ENCODE measurements around the gene BCL11A.

The BCL11A gene

DNA sequence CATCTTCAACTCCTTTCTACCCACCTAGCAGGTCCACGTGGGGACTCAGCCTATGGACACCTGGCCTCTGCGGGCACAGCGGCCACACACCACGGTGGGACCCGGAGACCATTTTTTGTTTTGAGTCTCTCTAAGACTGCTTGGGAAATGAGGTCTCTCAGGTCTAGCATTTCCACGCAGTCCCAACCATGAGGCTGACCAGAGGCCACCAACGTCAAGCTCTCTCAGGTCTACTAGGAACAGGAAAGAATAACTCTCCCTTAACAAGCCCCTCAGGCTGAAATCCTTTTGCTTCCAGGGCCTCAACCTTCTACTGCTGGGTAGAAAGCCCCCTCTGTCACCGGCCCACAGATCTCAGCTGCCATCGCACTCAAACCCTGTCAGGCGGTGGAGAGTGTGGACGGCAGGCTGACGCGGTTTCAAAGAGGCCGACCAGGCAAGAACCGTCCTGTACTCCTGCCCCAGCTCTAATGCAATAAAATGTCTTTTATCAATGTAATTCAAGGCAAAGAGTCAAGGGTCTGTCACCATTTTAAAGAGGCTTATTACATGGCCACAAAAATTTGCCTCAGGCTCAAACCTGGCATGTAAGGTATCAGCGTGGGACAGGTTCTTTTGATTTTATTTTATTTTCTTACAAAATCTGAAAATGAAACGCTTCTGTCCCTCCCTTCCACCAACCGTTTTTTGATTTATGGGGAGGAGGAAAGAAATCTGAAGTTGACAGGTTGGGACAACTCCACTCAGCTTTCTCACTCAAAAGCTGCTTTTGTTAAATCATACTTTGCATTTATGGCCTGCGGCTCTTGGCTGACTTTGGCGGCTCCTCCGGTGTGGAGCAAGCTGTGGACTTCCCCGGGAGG, 74.0 kb downstream of the BCL11A start:
- Mint-ChIP-seq H3K27ac (no peak overlapping the region), H3K36me3 (ENCODE audit: low read depth) (no peaks in the 10 kb centered on the region), H3K4me1 (ENCODE audit: low read depth) (no peaks in the 10 kb centered on the region), H3K27me3 (ENCODE audit: low read depth) (peaks cover 15% of the 10 kb centered on the region), H3K4me3 (no peak overlapping the region), H3K9me3 (no peaks in the 10 kb centered on the region)
- no peak for DNase-seq (ENCODE audit: low spot score)

DNA sequence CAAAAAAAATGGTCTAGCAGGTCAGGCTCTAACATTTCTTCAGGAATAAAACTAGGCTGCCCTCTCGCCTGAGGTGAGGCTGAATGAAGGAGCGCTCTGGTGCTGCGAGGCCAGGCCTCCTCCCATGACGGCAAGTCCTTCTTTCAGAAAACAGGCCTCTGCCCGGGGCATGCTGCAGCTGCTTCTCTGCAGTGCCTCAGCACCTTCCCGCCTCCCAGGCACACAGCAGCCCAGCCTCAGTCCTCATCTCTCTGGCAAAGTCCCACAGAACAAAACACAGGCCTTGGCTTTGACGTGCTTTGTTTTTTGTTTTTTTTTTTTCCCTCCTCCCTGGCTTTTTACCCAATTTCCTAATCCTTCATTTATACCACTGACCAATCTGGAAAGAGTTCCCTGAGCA, 74.8 kb downstream of the BCL11A start:
- H3K4me1 Mint-ChIP-seq (ENCODE audit: low read depth), result no peaks in the 10 kb centered on the region
- no peak overlapping the region for H3K4me3 Mint-ChIP-seq
- H3K36me3 Mint-ChIP-seq (ENCODE audit: low read depth), result no peaks in the 10 kb centered on the region
- peaks cover 9% of the 10 kb centered on the region for H3K27me3 Mint-ChIP-seq (ENCODE audit: low read depth)
- no peak overlapping the region for H3K27ac Mint-ChIP-seq
- no peaks in the 10 kb centered on the region for H3K9me3 Mint-ChIP-seq
- DNase-seq (ENCODE audit: low spot score), result no peak

DNA sequence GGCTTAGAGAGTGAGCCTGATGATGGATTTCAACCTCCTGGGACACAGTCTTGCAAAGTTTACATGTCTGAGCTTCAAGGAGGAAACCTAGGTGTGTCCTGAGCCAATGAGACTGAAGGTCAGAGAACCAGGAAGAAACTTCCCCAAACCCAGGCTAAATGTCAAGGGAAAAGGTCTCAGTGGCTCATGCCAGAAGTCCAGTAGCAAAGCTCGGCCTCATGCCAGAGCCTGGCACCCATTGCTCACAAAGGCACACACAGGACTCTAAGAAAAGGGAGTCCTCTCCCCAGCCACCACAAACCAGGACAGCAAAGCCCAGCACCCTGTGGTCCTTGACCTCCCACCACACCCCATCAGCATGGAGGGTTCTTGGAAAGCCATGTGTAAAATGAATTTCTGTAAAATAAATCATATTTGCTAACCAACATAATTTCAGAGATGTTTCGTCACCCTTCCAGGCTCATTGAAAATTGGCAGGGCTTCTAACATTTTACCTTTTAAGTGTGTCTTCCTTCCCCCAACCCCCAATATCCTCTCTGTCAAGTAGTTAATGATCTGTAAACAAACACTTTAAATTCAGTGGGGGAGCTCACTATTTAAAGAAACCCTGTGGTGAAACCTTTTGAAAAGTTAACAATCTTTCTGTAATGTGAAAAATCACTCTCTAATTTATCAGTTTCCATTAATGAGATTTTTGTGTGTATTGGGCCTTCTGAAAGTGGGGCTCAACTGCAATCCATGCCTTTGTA, 77.1 kb downstream of the BCL11A start:
- Mint-ChIP-seq H3K4me1 (ENCODE audit: low read depth) (no peaks in the 10 kb centered on the region), H3K4me3 (no peak overlapping the region), H3K27ac (no peak overlapping the region), H3K9me3 (no peaks in the 10 kb centered on the region), H3K27me3 (ENCODE audit: low read depth) (no peaks in the 10 kb centered on the region), H3K36me3 (ENCODE audit: low read depth) (no peaks in the 10 kb centered on the region)
- DNase-seq (ENCODE audit: low spot score), result no peak

DNA sequence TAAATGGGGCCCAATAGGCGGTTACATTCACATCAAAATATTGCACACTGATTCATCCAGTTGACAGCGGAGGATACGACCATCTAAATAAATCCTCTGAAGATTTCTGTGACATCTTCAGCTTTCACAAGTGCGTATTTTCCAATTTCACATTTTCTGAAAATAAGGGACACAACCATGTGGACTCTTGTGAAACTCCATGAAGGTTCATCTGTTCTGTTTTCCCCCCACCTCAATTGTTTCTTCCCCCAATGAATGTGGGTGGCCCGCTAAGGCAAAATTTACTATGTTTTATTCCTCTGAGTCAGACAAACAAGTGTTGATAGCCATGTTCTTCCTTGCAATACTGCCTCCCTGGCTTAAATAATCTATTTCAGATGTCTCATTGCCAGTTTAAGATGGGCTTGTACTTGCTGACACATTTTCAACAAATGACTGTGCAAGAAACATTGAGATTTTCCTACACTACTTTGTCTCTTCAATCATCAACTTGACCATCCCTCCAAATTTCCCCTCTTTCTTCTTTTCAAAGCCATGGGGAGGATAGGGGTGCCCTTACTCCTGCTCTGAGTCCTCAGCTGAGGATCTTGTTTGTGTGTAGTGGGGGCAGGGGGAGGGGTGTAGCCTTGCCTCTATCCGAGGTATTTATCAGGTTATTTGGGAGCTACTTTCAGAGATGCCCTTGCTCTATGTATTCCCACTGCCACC, 78.2 kb downstream of the BCL11A start:
- H3K4me1 Mint-ChIP-seq (ENCODE audit: low read depth), result no peaks in the 10 kb centered on the region
- no peaks in the 10 kb centered on the region for H3K9me3 Mint-ChIP-seq
- no peak overlapping the region for H3K27ac Mint-ChIP-seq
- H3K27me3 Mint-ChIP-seq (ENCODE audit: low read depth), result no peaks in the 10 kb centered on the region
- DNase-seq (ENCODE audit: low spot score), result no peak
- no peak overlapping the region for H3K4me3 Mint-ChIP-seq
- no peaks in the 10 kb centered on the region for H3K36me3 Mint-ChIP-seq (ENCODE audit: low read depth)

DNA sequence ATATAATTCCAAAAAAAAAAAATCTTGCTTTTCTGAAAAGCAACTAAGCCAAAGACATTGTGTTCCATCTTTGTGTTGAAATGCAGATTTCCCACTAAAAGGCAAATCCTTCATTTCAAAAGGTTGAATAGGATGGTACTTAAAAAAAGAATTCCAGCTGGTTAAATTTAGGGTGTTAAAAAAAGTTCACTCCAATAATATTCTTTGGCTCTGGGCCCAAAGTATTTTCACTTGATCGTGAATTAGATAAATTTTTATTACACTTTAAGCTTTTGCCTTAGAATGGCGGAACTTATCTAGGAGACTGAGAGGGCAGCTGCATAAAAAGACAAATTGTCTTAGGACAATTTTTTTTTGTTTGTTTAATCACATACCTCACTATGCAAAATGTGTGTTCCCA, 79.2 kb downstream of the BCL11A start:
- no peaks in the 10 kb centered on the region for H3K36me3 Mint-ChIP-seq (ENCODE audit: low read depth)
- no peaks in the 10 kb centered on the region for H3K27me3 Mint-ChIP-seq (ENCODE audit: low read depth)
- no peak overlapping the region for H3K27ac Mint-ChIP-seq
- DNase-seq (ENCODE audit: low spot score), result no peak
- no peaks in the 10 kb centered on the region for H3K4me1 Mint-ChIP-seq (ENCODE audit: low read depth)
- no peaks in the 10 kb centered on the region for H3K9me3 Mint-ChIP-seq
- no peak overlapping the region for H3K4me3 Mint-ChIP-seq

DNA sequence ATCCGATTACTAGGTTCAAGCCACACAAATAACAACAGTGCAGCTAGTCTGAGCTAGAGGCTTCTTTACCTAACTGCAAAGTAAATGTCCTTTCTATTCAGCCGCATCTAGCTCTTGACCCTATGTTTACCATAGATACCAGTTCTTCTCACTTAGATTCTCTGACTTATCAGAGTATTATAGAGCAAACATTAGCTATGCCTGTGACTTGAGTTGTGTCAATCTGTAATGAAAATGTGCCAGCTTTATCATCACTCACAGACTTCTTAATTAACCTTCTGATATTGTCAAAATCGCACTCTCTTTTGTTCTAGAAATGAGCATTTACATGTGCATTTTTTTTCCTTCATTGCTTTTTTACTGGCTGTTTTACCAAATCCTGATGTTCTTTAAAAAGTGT, 79.9 kb downstream of the BCL11A start:
- Mint-ChIP-seq H3K4me3 (no peak overlapping the region), H3K27me3 (ENCODE audit: low read depth) (no peaks in the 10 kb centered on the region), H3K4me1 (ENCODE audit: low read depth) (no peaks in the 10 kb centered on the region)

DNA sequence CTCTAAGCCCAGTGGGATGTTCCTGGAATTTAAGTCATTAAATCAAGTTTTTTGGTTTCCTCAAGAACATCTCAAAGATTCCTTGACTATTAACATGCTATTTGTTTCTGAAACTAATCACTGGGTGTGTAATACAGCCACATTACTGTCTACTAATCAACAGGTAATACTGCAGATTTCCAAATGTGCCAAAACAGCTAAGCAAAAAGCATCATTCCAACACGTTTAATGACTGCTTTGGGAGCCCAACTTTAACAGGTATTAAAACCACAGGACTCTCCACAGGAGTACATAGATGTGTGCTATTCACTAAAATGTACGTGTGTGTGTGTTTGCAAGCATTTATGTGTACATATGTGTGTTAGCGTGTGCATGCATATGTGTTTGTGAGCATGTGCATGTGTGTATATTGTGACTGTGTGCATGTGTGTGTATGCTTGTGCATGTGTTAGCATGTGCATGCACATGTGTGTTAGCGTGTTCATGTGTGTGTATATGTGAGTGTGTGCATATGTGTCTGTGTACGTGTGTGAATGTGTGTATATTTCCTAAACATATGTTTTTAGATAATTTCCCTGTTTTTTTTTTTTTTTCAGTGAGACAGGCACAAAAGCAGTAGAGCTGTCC, 80.7 kb downstream of the BCL11A start:
- H3K36me3 Mint-ChIP-seq (ENCODE audit: low read depth), result no peaks in the 10 kb centered on the region
- DNase-seq (ENCODE audit: low spot score), result no peak
- no peaks in the 10 kb centered on the region for H3K27me3 Mint-ChIP-seq (ENCODE audit: low read depth)
- no peak overlapping the region for H3K27ac Mint-ChIP-seq
- no peaks in the 10 kb centered on the region for H3K4me1 Mint-ChIP-seq (ENCODE audit: low read depth)
- H3K4me3 Mint-ChIP-seq, result no peak overlapping the region
- H3K9me3 Mint-ChIP-seq, result no peaks in the 10 kb centered on the region

More for the DNA sequence above, 79.9 kb downstream of the BCL11A start:
- no peak for DNase-seq (ENCODE audit: low spot score)
- Mint-ChIP-seq H3K9me3 (no peaks in the 10 kb centered on the region), H3K36me3 (ENCODE audit: low read depth) (no peaks in the 10 kb centered on the region), H3K27ac (no peak overlapping the region)

DNA sequence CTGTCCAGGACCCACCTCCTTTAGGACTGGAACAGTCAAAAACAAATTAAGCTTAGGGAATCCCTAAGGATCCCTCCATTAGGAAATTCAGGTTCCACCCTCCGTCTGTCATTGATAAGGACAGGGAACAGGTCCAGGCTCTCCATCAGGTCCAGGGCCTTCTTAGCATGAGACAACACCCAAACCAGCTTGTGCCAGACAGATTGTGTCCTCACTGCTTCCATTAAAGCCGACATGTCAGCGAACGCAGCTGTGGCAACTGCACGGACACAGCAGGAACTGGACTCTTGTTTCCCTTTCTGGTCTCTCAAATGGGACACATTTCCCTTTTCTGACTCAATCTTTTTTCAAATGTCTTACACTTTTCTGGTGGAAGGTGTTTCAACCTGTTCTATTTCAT, 81.4 kb downstream of the BCL11A start:
- H3K36me3 Mint-ChIP-seq (ENCODE audit: low read depth), result no peaks in the 10 kb centered on the region
- H3K27ac Mint-ChIP-seq, result no peak overlapping the region
- H3K4me1 Mint-ChIP-seq (ENCODE audit: low read depth), result no peaks in the 10 kb centered on the region
- H3K9me3 Mint-ChIP-seq, result no peaks in the 10 kb centered on the region
- H3K4me3 Mint-ChIP-seq, result no peak overlapping the region
- H3K27me3 Mint-ChIP-seq (ENCODE audit: low read depth), result no peaks in the 10 kb centered on the region
- DNase-seq (ENCODE audit: low spot score), result no peak

DNA sequence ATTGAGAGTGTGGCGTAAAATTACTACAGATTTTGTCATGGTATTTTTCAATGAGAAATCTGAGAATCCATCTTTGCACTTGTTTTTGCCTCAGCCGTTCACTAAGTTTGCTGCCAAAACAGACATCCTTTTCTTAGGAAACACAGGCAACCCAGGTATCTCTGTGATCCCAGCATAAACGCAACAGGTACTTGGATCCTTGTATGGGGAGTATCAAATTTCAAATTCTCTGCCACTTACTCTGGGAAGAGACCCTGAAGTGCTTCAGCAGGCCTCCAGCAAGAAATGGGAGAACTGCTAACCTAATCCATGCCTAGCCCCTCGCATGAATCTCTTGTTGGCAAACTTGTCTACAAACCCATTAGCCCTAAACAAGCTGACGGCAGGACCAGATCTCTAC, 83.1 kb downstream of the BCL11A start:
- Mint-ChIP-seq H3K4me3 (no peak overlapping the region), H3K9me3 (no peaks in the 10 kb centered on the region), H3K27ac (no peak overlapping the region), H3K4me1 (ENCODE audit: low read depth) (no peaks in the 10 kb centered on the region), H3K36me3 (ENCODE audit: low read depth) (no peaks in the 10 kb centered on the region), H3K27me3 (ENCODE audit: low read depth) (no peaks in the 10 kb centered on the region)
- no peak for DNase-seq (ENCODE audit: low spot score)

DNA sequence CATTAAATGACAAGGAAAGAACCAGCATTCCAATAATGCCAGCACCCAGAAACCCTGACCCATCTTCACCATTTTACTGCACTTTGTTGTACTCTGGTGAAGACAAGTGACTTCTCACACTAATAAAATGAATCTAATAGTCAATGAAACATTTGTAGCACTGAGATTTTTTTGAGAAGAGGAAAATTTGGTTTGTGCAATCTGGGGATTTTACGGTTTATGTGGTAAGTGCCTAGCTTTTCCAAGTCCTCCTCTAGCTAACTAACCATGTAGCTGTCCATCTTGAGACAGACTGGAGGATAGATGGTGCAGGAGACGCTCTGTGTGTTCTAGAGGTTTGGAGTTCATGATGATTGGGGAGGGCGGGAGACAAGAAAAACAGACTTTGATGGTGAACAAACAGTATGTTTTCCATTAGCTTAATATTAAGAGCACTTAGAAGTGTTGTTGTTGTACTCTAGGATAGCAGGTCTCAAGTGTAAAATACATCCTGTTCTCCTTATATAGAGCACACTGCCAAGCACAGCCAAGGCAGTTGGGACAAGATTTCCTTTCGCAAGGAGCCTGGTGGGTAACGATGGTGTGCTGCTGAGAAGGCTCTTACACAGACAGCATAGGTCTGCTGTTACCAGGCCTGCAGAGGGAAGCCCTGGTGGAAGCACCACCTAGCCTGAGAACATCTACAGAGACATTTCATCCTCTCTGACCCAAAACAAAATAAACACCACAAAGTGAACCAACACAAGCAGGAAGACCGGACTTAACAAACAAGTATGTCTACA, 83.7 kb downstream of the BCL11A start:
- no peaks in the 10 kb centered on the region for H3K36me3 Mint-ChIP-seq (ENCODE audit: low read depth)
- no peak overlapping the region for H3K4me3 Mint-ChIP-seq
- H3K4me1 Mint-ChIP-seq (ENCODE audit: low read depth), result no peaks in the 10 kb centered on the region
- H3K9me3 Mint-ChIP-seq, result no peaks in the 10 kb centered on the region
- H3K27ac Mint-ChIP-seq, result no peak overlapping the region
- H3K27me3 Mint-ChIP-seq (ENCODE audit: low read depth), result no peaks in the 10 kb centered on the region
- no peak for DNase-seq (ENCODE audit: low spot score)

DNA sequence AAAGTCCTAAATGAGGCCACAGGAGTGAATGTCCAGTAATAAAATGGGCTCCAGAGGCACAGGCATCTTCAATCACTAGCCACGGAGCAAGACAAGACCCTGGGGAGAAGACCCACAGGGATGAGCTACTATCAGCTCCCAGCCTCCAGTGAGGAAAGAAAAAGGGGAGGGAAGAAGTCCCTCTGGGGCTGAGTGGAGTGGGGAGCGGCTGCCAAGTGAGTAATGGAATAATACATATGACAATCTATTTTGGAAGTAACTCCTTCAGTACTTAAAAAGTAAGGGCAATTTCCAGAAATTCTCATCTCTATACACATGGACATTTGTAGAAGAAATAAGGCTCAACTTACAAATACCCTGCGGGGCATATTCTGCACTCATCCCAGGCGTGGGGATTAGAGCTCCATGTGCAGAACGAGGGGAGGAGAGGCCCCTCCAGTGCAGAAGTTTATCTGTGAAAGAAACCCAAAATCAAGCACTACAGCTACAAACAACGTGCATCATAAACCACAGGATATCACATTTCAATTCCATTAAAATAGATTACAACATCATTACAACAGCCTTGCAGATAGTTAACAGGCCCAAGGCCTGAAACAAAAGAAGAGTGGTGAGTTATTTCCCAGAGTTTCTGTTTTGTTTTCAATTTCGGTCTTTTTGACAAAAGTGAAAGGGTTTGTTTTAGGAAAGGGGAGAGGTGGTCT, 84.9 kb downstream of the BCL11A start:
- no peak for DNase-seq (ENCODE audit: low spot score)
- Mint-ChIP-seq H3K27me3 (ENCODE audit: low read depth) (no peaks in the 10 kb centered on the region), H3K4me1 (ENCODE audit: low read depth) (no peaks in the 10 kb centered on the region), H3K4me3 (no peak overlapping the region), H3K9me3 (no peaks in the 10 kb centered on the region), H3K27ac (no peak overlapping the region), H3K36me3 (ENCODE audit: low read depth) (no peaks in the 10 kb centered on the region)

DNA sequence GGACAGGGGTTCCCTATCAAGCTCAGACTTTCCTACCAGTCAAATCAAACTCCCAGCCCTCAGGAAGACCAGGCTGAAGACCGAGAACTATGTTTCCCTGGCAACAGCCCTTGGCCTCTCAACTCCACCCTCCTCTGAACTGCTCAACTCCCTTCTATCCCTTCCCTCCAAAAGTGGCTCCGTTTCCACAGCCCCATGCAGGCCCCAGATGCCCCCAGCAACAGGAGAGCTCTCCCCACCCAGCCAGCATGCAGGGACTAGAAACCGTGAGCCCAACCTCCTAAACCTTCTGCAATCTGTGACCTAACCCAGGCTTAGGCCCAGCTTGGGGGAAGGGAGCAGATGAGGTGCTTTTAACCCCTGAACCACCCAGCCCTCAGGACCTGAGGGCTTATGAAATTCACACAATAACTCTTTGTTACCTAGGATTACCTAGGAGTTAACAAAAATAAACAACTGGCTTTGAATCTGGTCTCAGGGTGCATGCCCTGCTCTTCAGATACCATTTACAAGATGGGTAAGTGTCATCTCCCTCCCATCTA, 87.2 kb downstream of the BCL11A start:
- Mint-ChIP-seq H3K4me3 (no peak overlapping the region), H3K4me1 (ENCODE audit: low read depth) (no peaks in the 10 kb centered on the region), H3K9me3 (no peaks in the 10 kb centered on the region), H3K36me3 (ENCODE audit: low read depth) (no peaks in the 10 kb centered on the region), H3K27ac (no peak overlapping the region), H3K27me3 (ENCODE audit: low read depth) (peaks cover 2% of the 10 kb centered on the region)
- DNase-seq (ENCODE audit: low spot score), result no peak

DNA sequence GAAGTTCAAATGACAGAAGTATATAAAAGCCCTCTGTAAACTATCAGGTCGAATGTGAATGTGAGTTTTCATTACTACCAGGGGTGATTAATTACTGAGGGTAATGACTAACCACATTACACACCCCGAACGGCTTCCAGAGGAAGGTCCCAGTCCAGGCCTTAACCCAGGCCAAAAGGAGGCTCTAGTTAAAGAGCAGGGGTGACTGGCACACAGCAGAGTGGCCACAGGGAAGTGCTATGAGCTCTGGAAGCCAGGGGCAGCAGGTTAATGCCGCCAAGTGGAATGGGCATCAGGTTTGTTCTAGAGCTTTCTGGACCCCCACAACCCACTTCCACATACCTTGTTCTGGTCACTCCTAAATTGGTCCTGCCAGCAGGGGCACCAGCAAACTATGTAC, 87.7 kb downstream of the BCL11A start:
- H3K27me3 Mint-ChIP-seq (ENCODE audit: low read depth), result peaks cover 2% of the 10 kb centered on the region
- H3K36me3 Mint-ChIP-seq (ENCODE audit: low read depth), result no peaks in the 10 kb centered on the region
- H3K27ac Mint-ChIP-seq, result no peak overlapping the region
- DNase-seq (ENCODE audit: low spot score), result no peak
- H3K9me3 Mint-ChIP-seq, result no peaks in the 10 kb centered on the region
- H3K4me3 Mint-ChIP-seq, result no peak overlapping the region
- no peaks in the 10 kb centered on the region for H3K4me1 Mint-ChIP-seq (ENCODE audit: low read depth)
